Measurements from ENCODE around the gene PTPRN2. TPM values are rescaled to one million over a fixed set of nuclear protein-coding genes. Genes with fewer than 3 reads are reported as not detected.
"Not testable (repeated sequence)": the region's sequence is repeated elsewhere in the genome, so short reads cannot be mapped to it uniquely, and the experiment has no call there.

Gene PTPRN2
- total RNA-seq, 3 donors from 2014 or later = 0.43 to 0.66 (median 0.63) TPM

- Mint-ChIP-seq H3K4me1 (ENCODE audit: low read depth) (peaks cover 5% of the 10 kb centered on the region), H3K36me3 (ENCODE audit: insufficient read depth) (no peaks in the 10 kb centered on the region), H3K4me3 (no peak overlapping the region), H3K27me3 (ENCODE audit: low read depth) (peaks cover 65% of the 10 kb centered on the region), H3K9me3 (no peaks in the 10 kb centered on the region)
- ATAC-seq = no peak
- DNase-seq = no peak
Observed at GRCh38 chr7:157674715-157675426, 912.8 kb downstream of the PTPRN2 start.

GRCh38 chr7:157674027-157674714 lies 913.5 kb downstream of the PTPRN2 start:
- Mint-ChIP-seq H3K4me3 (no peak overlapping the region), H3K4me1 (ENCODE audit: low read depth) (peaks cover 7% of the 10 kb centered on the region), H3K9me3 (no peaks in the 10 kb centered on the region), H3K36me3 (ENCODE audit: insufficient read depth) (no peaks in the 10 kb centered on the region), H3K27me3 (ENCODE audit: low read depth) (peaks cover 64% of the 10 kb centered on the region)
- DNase-seq = peak; percentile 4
- no peak for ATAC-seq

DNA sequence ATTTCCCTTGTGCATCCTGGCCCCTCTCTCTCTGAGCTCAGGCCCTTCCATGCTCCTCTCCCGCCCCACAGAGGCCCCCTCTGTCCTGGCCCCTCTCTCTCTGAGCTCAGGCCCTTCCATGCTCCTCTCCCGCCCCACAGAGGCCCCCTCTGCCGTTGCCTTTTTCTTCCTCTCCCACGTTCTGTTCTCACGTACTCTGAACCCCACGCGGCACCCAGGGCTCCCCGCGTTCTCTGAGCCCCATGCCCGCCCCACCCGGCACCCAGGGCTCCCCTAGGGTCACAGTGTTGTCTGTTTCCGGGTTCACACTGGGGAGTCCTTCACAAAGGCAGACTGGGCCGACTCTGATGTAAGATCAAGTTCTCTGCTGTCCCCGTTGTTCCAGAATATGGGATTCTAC lies 914.0 kb downstream of the PTPRN2 start:
- ATAC-seq = no peak
- Mint-ChIP-seq H3K27me3 (ENCODE audit: low read depth) (peaks cover 58% of the 10 kb centered on the region), H3K36me3 (ENCODE audit: insufficient read depth) (no peaks in the 10 kb centered on the region), H3K4me3 (no peak overlapping the region), H3K9me3 (no peaks in the 10 kb centered on the region), H3K4me1 (ENCODE audit: low read depth) (peaks cover 11% of the 10 kb centered on the region)
- DNase-seq = no peak

- Mint-ChIP-seq H3K4me1 (ENCODE audit: low read depth) (peaks cover 17% of the 10 kb centered on the region), H3K36me3 (ENCODE audit: insufficient read depth) (no peaks in the 10 kb centered on the region), H3K27me3 (ENCODE audit: low read depth) (peaks cover 47% of the 10 kb centered on the region), H3K4me3 (no peak overlapping the region), H3K9me3 (no peaks in the 10 kb centered on the region)
- no peak for ATAC-seq
- peak; percentile 3 for DNase-seq
Observed at GRCh38 chr7:157671358-157672255, 916.0 kb downstream of the PTPRN2 start.

DNA sequence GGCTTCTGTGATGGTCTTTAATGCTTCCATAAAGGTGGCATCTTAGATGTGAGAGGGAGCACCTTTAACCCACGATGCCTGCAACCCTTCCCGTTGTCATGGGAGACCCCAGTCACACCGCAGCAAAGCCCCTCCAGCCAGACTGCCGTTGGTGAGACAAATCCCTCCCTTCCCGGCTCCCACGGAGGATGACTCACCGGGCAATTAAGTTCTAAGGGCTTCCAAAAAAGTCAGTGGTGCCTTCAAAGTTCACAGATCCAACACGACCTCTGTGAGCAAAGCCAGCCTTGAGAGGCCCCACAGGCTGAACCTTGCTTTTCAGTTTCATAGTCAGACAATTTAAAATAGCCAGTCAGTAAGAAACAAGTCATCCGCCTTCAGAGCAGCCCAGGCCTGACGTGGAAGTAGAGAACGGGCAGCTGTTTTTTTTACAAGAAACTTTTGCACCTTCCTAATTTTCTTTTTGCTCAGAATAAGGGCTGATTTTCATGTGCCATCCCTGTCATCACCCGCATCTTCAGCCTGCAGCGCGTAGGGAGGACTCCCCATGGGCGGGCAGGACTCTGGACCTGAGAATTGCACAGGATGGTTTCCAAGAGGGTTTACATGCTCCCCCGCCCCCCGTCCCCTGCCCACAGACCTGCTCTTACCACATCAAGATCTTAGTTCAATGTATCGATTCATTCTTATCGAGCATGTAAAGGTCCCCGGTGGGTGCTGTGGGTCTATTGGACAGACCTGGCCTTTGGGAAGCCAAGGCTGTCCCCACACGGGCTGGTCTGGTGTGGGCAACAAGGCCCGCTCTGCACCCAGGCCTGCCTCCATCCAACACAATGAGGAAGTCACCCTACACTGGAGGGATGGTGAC lies 916.9 kb downstream of the PTPRN2 start:
- ATAC-seq = no peak
- DNase-seq = no peak
- no peaks in the 10 kb centered on the region for H3K36me3 Mint-ChIP-seq (ENCODE audit: insufficient read depth)
- peaks cover 17% of the 10 kb centered on the region for H3K4me1 Mint-ChIP-seq (ENCODE audit: low read depth)
- no peaks in the 10 kb centered on the region for H3K9me3 Mint-ChIP-seq
- peaks cover 40% of the 10 kb centered on the region for H3K27me3 Mint-ChIP-seq (ENCODE audit: low read depth)
- no peak overlapping the region for H3K4me3 Mint-ChIP-seq

DNA sequence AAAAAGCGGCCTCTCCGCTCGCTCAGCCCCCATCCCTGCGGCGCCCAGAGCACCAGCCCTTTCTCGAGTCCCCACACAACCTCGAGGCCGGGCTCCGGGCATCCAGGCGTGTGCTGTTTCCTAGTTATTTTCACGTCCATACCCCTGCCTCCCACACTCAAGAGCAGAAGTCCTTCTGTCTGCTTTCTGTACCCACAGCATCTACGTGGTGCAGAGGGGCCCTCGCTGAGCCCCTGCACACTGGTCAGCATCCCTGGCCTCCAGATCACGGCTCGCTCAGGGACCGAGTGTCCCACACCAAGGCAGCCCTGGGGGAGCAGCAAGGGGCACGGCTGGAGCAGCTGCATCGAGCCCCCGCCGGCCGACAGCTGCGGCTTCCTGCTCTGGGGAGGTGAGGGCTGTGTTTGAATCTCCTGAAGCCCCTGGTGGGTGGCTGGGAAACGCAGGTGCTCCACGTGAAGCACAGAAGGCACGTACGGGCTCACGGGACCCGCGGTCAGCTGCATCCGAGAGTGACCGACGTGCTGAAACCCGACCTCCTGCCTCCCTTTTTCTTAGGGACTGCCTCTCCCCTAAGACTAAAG lies 917.8 kb downstream of the PTPRN2 start:
- DNase-seq (no peak), ATAC-seq (peak in 1 of 2 donors; percentile 28)
- no peaks in the 10 kb centered on the region for H3K36me3 Mint-ChIP-seq (ENCODE audit: insufficient read depth)
- peaks cover 17% of the 10 kb centered on the region for H3K4me1 Mint-ChIP-seq (ENCODE audit: low read depth)
- no peak overlapping the region for H3K4me3 Mint-ChIP-seq
- H3K27me3 Mint-ChIP-seq (ENCODE audit: low read depth) = peaks cover 37% of the 10 kb centered on the region
- H3K9me3 Mint-ChIP-seq = no peaks in the 10 kb centered on the region

DNA sequence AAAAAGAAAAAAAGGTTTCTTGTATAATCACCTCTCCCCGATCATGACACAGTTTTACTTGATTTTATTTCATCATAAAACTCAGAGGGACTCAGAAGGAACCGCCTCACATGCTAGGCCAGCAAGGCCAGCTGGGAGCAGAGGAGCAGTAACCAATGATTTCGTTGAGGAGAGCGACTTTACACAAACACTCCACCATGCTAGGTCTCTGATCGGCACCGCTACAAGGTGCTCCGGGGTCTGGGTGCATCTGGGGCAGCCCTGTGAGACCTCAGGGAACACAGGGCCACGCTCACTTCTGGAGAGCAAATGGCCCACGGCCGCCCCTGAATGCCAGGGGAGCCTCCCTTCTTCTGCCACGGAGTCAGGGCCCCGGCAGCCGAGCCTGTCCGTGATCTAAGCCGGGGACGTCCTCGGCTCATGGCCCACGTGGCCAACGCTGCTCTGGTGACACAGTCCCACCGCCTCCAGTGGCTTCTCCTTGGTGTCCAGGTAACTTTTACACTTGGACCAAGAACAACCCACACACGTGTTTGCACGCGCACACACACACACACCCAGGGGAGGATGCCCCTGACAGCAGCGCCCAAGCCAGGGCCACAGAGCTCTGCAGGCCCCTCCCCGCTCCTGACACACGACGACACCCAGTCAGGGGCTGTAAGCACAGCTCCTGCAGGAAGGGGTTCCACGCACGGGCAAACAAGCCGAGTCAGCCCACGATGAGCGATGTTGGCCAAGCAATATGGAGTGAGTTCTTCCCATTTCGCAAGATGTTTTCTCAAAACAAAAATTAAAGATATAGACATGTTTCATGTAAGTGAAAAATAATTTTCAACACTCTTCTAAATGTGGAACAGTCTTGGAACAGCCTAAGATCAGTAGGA lies 918.5 kb downstream of the PTPRN2 start:
- peak overlapping the region; percentile 14 for H3K4me3 Mint-ChIP-seq
- no peak for DNase-seq
- H3K36me3 Mint-ChIP-seq (ENCODE audit: insufficient read depth) = no peaks in the 10 kb centered on the region
- no peak for ATAC-seq
- peaks cover 33% of the 10 kb centered on the region for H3K27me3 Mint-ChIP-seq (ENCODE audit: low read depth)
- no peaks in the 10 kb centered on the region for H3K9me3 Mint-ChIP-seq
- H3K4me1 Mint-ChIP-seq (ENCODE audit: low read depth) = peaks cover 17% of the 10 kb centered on the region

- no peak for DNase-seq
- H3K4me1 Mint-ChIP-seq (ENCODE audit: low read depth) = peaks cover 17% of the 10 kb centered on the region
- no peaks in the 10 kb centered on the region for H3K9me3 Mint-ChIP-seq
- H3K4me3 Mint-ChIP-seq = peak overlapping the region; percentile 13
- peak in 1 of 2 donors; percentile 32 for ATAC-seq
- H3K27me3 Mint-ChIP-seq (ENCODE audit: low read depth) = peaks cover 31% of the 10 kb centered on the region
- no peaks in the 10 kb centered on the region for H3K36me3 Mint-ChIP-seq (ENCODE audit: insufficient read depth)
Observed at GRCh38 chr7:157668221-157668883, 919.3 kb downstream of the PTPRN2 start.

DNA sequence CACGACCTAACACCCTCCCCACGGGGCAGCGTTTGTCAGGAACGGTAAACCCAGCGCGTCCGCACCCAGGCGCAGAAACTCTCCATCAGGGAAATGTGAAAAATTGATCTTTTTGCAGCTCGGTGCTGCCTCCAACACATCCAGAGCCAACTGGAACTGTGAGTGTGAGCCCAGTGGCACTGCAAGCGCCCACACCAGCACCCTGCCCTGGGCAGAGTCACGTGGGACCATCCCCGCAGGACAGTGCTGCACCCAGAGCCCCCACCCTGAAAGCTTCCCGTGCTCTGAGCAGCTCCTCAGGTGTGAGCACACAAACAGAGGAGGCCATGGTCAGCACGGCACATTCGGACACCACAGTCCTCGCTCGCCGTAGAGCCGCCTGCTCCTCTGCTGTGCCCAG lies 919.9 kb downstream of the PTPRN2 start:
- Mint-ChIP-seq H3K9me3 (no peaks in the 10 kb centered on the region), H3K4me1 (ENCODE audit: low read depth) (peaks cover 17% of the 10 kb centered on the region)
- no peak for ATAC-seq

DNA sequence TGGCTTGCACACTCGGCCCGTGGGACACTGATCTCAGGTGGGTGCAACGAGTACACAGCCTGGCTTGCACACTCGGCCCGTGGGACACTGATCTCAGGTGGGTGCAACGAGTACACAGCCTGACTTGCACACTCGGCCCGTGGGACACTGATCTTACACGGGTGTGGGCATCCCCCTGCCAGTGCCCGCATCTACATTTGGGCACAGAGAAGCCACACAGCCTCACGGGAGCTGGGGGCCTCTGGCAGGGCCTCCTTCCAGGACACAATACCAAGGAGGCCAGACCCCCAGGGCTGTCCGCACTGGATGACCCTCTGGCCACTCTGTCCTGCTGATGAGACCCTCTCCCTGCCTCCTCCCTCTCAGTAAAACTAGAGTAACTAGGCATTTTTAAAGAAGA lies 920.4 kb downstream of the PTPRN2 start:
- Mint-ChIP-seq H3K4me3 (no peak overlapping the region), H3K36me3 (ENCODE audit: insufficient read depth) (no peaks in the 10 kb centered on the region), H3K4me1 (ENCODE audit: low read depth) (peaks cover 17% of the 10 kb centered on the region), H3K27me3 (ENCODE audit: low read depth) (peaks cover 24% of the 10 kb centered on the region), H3K9me3 (no peaks in the 10 kb centered on the region)
- no peak for ATAC-seq
- DNase-seq = no peak

More for the DNA sequence above, 919.9 kb downstream of the PTPRN2 start:
- H3K36me3 Mint-ChIP-seq (ENCODE audit: insufficient read depth) = no peaks in the 10 kb centered on the region
- no peak for DNase-seq
- no peak overlapping the region for H3K4me3 Mint-ChIP-seq
- peaks cover 27% of the 10 kb centered on the region for H3K27me3 Mint-ChIP-seq (ENCODE audit: low read depth)

- DNase-seq (no peak), ATAC-seq (no peak)
- Mint-ChIP-seq H3K9me3 (no peaks in the 10 kb centered on the region), H3K4me3 (no peak overlapping the region), H3K27me3 (ENCODE audit: low read depth) (peaks cover 21% of the 10 kb centered on the region), H3K4me1 (ENCODE audit: low read depth) (peaks cover 17% of the 10 kb centered on the region), H3K36me3 (ENCODE audit: insufficient read depth) (no peaks in the 10 kb centered on the region)
Observed at GRCh38 chr7:157666530-157667040, 921.0 kb downstream of the PTPRN2 start.

- Mint-ChIP-seq H3K4me1 (ENCODE audit: low read depth) (peaks cover 17% of the 10 kb centered on the region), H3K27me3 (ENCODE audit: low read depth) (peaks cover 17% of the 10 kb centered on the region)
- H3K9me3 Mint-ChIP-seq; DNase-seq; H3K36me3 Mint-ChIP-seq (ENCODE audit: insufficient read depth); H3K4me3 Mint-ChIP-seq; ATAC-seq: not testable (repeated sequence)
Observed at GRCh38 chr7:157665634-157665988, 922.0 kb downstream of the PTPRN2 start.

Data from activated T-cell treated with anti-CD3 and anti-CD28 coated beads, Interleukin-2, amount 50 U/mL, for 4 hours (primary cell).